HEK293 (cell line): ENCODE measurements around the gene CFAP46.

ENCODE experiments used
- TCF7L2 ChIP-seq: IDR thresholded peaks from 2 replicates; pipeline ENCODE4 v1.6.1; 2011; ENCODE audit warnings: low read depth, mild to moderate bottlenecking, inconsistent platforms, low read length, moderate library complexity, borderline replicate concordance
- ZNF146 ChIP-seq: fragments of 450-650 bp; formaldehyde crosslinking; IDR thresholded peaks from 2 replicates; pipeline ENCODE4 v1.5.1; 2016; ENCODE audit warnings: missing biosample characterization, missing genetic modification characterization
- ZNF174 ChIP-seq: fragments of 450-650 bp; formaldehyde crosslinking; IDR thresholded peaks from 2 replicates; pipeline ENCODE4 v1.5.0; 2017; ENCODE audit warnings: missing biosample characterization, mild to moderate bottlenecking, missing genetic modification characterization
- ZNF23 ChIP-seq: fragments of 450-650 bp; formaldehyde crosslinking; IDR thresholded peaks from 2 replicates; pipeline ENCODE4 v1.5.1; 2016; ENCODE audit warnings: missing biosample characterization, missing genetic modification characterization, borderline replicate concordance
- ZNF24 ChIP-seq: fragments of 450-650 bp; formaldehyde crosslinking; IDR thresholded peaks from 2 replicates; pipeline ENCODE4 v1.5.1; 2016; ENCODE audit warnings: missing biosample characterization, missing genetic modification characterization
- ZNF404 ChIP-seq: fragments of 450-650 bp; formaldehyde crosslinking; IDR thresholded peaks from 2 replicates; pipeline ENCODE4 v1.5.1; 2017; ENCODE audit warnings: missing biosample characterization, missing genetic modification characterization
- ZNF596 ChIP-seq: fragments of 450-650 bp; IDR thresholded peaks from 2 replicates; pipeline ENCODE4 v1.5.0; 2018; ENCODE audit warnings: missing biosample characterization, mild to moderate bottlenecking, missing genetic modification characterization, moderate library complexity
- ZNF785 ChIP-seq: fragments of 450-650 bp; formaldehyde crosslinking; IDR thresholded peaks from 2 replicates; pipeline ENCODE4 v1.5.1; 2016; ENCODE audit warnings: missing biosample characterization, missing genetic modification characterization
- TF ChIP-seq, protein P1 (sequence below): sonication (generic); formaldehyde crosslinking; IDR thresholded peaks from 2 replicates; pipeline ENCODE4 v1.8.1; 2022; ENCODE audit warnings: mild to moderate bottlenecking, moderate library complexity, missing genetic modification reagents
- TF ChIP-seq, protein P2 (sequence below): fragments of 450-650 bp; formaldehyde crosslinking; IDR thresholded peaks from 2 replicates; pipeline ENCODE4 v1.5.1; 2016; ENCODE audit warnings: missing biosample characterization, missing genetic modification characterization, borderline replicate concordance
- TF ChIP-seq, protein P3 (sequence below): fragments of 450-650 bp; formaldehyde crosslinking; IDR thresholded peaks from 2 replicates; pipeline ENCODE4 v1.5.1; 2016; ENCODE audit warnings: missing biosample characterization, missing genetic modification characterization
- TF ChIP-seq, protein P4 (sequence below): fragments of 450-650 bp; formaldehyde crosslinking; IDR thresholded peaks from 2 replicates; pipeline ENCODE4 v1.5.1; 2016; ENCODE audit warnings: missing biosample characterization, missing genetic modification characterization, low read depth

- TF ChIP-seq, protein P1, sequence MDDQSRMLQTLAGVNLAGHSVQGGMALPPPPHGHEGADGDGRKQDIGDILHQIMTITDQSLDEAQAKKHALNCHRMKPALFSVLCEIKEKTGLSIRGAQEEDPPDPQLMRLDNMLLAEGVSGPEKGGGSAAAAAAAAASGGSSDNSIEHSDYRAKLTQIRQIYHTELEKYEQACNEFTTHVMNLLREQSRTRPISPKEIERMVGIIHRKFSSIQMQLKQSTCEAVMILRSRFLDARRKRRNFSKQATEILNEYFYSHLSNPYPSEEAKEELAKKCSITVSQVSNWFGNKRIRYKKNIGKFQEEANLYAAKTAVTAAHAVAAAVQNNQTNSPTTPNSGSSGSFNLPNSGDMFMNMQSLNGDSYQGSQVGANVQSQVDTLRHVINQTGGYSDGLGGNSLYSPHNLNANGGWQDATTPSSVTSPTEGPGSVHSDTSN (CRISPR knock-in tag), result no peak
- TF ChIP-seq, protein P2, sequence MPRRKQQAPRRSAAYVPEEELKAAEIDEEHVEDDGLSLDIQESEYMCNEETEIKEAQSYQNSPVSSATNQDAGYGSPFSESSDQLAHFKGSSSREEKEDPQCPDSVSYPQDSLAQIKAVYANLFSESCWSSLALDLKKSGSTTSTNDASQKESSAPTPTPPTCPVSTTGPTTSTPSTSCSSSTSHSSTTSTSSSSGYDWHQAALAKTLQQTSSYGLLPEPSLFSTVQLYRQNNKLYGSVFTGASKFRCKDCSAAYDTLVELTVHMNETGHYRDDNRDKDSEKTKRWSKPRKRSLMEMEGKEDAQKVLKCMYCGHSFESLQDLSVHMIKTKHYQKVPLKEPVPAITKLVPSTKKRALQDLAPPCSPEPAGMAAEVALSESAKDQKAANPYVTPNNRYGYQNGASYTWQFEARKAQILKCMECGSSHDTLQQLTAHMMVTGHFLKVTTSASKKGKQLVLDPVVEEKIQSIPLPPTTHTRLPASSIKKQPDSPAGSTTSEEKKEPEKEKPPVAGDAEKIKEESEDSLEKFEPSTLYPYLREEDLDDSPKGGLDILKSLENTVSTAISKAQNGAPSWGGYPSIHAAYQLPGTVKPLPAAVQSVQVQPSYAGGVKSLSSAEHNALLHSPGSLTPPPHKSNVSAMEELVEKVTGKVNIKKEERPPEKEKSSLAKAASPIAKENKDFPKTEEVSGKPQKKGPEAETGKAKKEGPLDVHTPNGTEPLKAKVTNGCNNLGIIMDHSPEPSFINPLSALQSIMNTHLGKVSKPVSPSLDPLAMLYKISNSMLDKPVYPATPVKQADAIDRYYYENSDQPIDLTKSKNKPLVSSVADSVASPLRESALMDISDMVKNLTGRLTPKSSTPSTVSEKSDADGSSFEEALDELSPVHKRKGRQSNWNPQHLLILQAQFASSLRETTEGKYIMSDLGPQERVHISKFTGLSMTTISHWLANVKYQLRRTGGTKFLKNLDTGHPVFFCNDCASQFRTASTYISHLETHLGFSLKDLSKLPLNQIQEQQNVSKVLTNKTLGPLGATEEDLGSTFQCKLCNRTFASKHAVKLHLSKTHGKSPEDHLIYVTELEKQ (tag by site-specific recombination), result no peak
- TF ChIP-seq TCF7L2 (no peak), ZNF404 (tag by site-specific recombination) (no peak), ZNF146 (tag by site-specific recombination) (no peak), ZNF596 (tag by site-specific recombination) (no peak), ZNF23 (tag by site-specific recombination) (no peak), ZNF785 (tag by site-specific recombination) (no peak), ZNF24 (tag by site-specific recombination) (no peak), ZNF174 (no peak)
- TF ChIP-seq, protein P3, sequence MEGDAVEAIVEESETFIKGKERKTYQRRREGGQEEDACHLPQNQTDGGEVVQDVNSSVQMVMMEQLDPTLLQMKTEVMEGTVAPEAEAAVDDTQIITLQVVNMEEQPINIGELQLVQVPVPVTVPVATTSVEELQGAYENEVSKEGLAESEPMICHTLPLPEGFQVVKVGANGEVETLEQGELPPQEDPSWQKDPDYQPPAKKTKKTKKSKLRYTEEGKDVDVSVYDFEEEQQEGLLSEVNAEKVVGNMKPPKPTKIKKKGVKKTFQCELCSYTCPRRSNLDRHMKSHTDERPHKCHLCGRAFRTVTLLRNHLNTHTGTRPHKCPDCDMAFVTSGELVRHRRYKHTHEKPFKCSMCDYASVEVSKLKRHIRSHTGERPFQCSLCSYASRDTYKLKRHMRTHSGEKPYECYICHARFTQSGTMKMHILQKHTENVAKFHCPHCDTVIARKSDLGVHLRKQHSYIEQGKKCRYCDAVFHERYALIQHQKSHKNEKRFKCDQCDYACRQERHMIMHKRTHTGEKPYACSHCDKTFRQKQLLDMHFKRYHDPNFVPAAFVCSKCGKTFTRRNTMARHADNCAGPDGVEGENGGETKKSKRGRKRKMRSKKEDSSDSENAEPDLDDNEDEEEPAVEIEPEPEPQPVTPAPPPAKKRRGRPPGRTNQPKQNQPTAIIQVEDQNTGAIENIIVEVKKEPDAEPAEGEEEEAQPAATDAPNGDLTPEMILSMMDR (tag by site-specific recombination), result no peak
- TF ChIP-seq, protein P4, sequence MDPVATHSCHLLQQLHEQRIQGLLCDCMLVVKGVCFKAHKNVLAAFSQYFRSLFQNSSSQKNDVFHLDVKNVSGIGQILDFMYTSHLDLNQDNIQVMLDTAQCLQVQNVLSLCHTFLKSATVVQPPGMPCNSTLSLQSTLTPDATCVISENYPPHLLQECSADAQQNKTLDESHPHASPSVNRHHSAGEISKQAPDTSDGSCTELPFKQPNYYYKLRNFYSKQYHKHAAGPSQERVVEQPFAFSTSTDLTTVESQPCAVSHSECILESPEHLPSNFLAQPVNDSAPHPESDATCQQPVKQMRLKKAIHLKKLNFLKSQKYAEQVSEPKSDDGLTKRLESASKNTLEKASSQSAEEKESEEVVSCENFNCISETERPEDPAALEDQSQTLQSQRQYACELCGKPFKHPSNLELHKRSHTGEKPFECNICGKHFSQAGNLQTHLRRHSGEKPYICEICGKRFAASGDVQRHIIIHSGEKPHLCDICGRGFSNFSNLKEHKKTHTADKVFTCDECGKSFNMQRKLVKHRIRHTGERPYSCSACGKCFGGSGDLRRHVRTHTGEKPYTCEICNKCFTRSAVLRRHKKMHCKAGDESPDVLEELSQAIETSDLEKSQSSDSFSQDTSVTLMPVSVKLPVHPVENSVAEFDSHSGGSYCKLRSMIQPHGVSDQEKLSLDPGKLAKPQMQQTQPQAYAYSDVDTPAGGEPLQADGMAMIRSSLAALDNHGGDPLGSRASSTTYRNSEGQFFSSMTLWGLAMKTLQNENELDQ, result no peak
Measured at GRCh38 chr10:132977807-132978206, 35.4 kb upstream of the CFAP46 start.
